Epithelial cell of prostate (primary cell): Measurements from ENCODE around the gene SLC25A19.
"Not testable (repeated sequence)": the region's sequence is repeated elsewhere in the genome, so short reads cannot be mapped to it uniquely, and the experiment has no call there.

ENCODE experiments used
- DNase-seq: peaks from one replicate; pipeline ENCODE4 v3.0.0-alpha.2; 2011; ENCODE audit warnings: low read depth, low spot score
- H3K27ac ChIP-seq: fragments of 450-650 bp; 2 replicates; pipeline ENCODE4 v1.5.1; 2017; ENCODE audit warnings: mild to moderate bottlenecking

Gene SLC25A19

DNA sequence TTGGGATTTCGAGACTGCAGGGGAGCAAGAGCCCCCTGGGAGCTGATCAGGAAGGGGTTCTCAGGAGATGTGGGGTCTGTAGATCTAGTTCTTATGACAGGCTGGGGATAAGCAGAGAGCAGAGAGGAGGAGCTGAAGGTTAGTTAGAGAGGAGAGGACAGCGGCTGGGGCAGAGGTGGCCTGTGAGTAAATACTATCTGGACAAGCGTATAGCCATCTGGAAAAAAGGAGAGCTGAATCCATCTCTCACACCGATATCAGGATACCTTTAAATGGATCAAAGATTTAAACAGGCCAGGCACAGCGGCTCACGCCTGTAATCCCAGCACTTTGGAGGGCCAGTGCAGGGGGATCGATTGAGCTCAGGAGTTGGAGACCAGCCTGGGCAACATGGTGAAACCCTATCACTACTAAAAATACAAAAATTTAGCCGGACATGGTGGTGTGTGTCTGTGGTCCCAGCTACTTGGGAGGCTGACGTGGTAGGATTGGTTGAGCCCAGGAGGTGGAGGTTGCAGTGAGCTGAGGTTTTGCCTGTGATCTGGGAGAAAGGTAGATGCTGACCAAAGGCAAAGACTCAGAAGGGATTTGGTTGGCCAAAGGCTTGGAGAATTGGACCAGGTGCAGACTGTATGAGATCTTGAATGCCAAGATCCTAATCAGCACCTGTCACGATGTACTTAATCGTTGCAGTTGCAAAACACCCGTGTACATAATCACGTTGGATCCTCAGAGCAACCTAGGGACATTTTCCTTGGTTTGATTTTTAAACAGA is 18.9 kb upstream of the SLC25A19 start:
- no peak overlapping the region for H3K27ac ChIP-seq
- DNase-seq = no peak

DNA sequence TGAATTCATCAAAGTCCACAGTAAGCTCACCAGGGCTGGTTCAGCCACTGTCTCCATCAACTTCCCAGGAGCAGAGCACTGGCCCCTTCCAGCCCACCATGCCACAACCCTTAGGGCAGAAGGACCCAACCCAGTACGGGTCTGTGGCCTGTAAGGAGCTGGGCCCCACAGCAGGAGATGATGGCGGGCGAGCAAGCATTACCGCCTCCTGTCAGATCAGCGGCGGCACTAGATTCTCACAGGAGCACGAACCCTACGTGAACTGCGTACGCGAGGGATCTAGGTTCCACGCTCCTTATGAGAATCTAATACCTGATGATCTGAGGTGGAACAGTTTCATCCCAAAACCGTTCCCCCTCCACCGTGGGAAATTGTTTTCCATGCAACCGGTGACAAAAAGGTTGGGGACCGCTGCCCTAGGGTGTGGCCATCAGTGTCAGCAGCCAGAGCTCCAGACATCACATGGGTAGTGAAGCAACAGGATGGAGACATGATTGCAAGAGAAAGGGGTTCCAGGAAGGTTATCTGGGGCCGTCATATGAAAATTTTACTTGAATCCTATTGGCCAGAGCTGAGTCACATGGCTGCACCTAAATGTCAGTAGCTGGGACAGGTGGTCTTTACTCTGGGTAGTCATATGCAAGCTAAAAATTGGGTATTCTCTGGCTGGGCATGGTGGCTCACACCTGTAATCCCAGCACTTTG is 12.4 kb upstream of the SLC25A19 start:
- no peak for DNase-seq
- no peak overlapping the region for H3K27ac ChIP-seq

DNA sequence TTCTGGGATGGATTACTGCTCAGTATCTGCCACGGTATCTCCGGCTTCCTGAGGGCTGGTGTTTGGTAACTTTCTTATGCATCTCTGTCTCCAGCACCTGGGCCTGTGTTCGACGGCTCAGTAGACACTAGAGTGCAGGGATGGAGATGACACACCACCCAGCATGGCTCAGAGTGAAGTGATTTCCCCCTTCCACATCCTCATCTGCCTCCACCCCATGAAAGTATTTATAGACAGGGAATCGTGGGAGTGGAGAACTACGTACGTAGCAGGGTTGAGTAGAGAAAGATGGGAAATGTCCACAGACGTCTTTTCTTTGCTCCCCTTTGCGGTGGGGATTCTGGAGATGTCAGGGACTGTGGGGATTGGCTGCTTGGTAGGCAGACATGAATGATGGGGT is 11.8 kb upstream of the SLC25A19 start:
- no peak overlapping the region for H3K27ac ChIP-seq
- no peak for DNase-seq

DNA sequence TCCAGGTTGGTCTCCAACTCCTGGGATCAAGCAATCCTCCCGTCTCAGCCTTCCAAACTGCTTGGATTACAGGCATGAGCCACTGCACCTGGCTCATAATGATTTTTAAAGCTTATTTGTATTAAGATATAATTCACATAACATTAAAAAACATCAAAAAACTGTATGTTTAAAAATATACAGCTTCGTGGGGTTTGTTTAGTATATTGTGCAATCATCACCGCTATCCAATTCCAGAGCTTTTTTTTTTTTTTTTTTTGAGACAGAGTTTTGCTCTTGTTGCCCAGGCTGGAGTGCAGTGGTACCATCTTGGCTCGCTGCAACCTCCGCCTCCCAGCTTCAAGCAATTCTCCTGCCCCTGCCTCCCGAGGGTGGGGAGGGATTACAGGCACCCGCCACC is 11.0 kb upstream of the SLC25A19 start:
- no peak for DNase-seq

DNA sequence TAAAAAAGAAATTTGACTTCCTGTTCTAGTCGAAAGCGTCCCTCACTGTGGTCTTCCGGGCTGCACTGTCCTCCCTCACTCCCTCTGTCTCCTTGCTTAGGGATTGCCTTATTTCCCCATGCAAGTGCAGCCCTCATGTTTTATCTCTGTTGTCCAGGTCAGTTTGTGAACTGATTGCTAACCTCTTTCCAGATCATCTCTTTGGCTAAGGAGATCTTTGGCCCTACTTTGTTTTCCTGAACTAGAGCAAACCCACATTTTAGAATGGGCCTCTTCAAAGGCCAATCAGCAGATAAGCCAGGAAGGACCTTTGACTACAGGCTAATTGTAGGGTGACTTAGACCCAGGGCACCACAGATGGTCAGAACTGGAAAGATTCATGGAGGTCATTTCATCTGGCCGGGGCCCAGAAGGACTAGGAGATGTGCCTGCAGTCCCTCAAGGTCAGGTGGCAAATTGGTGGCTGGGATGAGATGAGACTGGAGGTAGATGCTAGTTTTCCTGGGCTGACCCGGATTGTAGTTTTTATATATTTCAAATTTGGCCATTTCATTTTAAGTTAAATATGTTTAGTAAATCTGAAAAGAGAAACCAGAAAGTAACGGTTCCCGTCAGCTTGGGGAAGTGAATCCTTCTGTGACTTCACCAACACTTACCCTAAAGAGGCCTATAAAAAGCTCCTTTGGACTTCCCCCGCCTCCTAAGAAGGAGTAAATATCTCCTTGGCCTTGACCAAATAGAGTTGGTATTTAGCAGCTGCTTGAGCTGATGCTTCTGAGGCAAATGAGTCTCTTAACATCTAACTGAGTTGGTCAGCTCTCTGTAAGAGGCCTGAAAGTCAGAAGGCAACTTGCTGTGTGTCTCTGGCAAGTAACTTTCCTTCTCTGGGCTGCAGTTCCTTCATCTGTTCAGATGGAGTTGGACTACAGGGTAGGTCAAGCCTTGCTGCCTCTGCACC is 6.2 kb upstream of the SLC25A19 start:
- H3K27ac ChIP-seq = no peak overlapping the region
- DNase-seq = no peak

More for the DNA sequence above, 11.0 kb upstream of the SLC25A19 start:
- H3K27ac ChIP-seq = no peak overlapping the region

DNA sequence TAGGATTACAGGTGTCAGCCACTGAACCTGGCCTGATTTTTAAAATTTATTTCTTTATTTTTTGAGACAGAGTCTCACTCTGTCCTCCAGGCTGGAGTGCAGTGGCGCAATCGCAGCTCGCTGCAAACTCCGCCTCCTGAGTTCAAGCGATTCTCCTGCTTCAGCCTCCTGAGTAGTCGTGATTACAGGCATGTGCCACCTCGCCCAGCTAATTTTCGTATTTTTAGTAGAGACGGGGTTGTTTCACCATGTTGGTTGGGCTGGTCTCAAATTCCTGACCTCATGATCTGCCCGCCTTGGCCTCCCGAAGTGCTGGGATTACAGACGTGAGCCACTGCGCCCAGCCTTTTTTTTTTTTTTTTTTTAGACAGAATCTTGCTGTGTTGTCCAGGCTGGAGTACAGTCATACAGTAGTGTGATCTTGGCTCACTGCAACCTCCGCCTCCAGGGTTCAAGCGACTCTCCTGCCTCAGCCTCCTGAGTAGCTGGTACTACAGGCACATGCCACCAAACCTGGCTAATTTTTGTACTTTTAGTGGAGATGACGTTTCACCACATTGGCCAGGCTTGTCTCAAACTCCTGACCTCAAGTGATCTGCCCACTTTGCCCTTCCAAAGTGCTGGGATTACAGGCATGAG is 3.7 kb upstream of the SLC25A19 start:
- not testable (repeated sequence) for H3K27ac ChIP-seq, DNase-seq

DNA sequence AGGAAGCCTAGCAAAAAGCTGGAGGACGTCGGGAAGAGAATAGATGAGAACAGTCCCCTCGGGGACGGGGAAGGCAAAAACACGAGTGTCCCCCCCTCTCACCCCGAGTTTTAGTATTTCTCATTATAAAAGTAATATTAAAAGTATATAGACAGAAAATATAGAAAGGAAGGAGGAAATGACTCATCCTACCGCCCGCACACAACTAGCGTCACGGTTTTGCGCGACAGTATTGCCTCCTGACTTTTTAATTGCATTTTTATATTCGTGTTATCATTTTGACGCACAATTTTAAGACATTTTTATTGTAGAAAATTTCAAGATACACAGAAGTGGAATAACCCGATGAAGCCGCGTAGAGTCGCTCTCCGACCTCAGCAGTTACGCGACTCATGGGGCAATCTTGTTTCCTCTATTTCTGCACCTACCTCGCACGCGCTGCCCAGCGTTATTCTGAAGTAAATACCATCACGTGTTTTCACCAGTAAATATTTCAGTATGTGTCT is 652 bp upstream of the SLC25A19 start:
- no peak for DNase-seq
- peak overlapping the region; percentile 94 for H3K27ac ChIP-seq

DNA sequence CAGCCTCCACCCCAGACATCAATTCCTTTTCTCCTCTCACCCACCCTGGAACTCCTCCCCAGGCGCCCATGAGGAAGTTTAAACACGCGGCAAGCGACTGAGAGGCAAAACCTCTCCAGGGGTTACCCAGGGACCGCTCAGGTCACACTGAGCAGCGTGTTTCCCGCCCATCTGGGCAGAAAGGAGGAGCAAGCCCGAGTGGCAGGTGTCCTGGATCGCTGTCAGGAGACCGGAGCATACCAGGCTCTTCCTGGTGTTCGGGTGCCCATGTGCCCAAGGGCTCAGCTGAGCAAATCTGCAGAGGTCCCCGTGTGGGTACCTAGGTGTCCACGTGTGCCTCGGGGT is 491 bp downstream of the SLC25A19 start:
- no peak for DNase-seq
- H3K27ac ChIP-seq = peak overlapping the region; percentile 94

DNA sequence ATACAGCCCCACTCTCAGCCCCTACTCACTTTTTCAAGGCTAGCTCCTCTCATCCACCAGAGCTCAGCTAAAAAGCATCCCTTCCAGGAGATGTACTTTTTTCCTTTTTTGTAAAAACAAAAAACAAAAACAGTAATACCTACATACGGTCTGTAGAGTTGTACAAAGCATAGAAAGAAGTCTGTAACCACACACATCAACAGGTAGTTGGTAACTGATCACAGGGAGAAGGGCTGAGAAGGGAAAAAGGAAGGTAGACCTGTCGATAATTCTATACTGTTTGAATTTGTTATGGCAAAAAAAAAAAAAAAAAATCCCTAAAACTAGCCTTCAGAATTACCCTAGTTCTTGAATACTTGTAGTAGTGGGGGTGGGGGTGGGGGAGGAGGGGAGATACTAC is 874 bp downstream of the SLC25A19 start:
- H3K27ac ChIP-seq = no peak overlapping the region
- DNase-seq = no peak

DNA sequence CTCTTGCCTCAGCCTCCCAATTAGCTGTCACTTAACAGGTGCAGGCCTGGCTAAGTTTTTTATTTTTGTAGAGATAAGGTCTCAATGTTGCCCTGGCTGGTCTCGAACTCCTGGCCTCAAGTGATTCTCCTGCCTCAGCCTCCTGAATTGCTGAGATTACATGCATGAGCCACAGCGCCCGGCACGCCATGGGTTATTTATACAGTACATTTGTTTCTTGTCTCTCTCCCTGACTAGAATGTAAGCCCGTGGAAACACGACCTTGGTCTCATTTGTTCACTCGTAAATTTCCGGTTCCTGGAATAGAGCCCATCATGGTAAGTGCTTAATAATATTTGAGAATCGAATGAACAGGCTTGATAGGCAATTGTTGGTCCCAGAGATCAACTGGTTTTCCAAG is 2.0 kb downstream of the SLC25A19 start:
- no peak for DNase-seq
- H3K27ac ChIP-seq = no peak overlapping the region

DNA sequence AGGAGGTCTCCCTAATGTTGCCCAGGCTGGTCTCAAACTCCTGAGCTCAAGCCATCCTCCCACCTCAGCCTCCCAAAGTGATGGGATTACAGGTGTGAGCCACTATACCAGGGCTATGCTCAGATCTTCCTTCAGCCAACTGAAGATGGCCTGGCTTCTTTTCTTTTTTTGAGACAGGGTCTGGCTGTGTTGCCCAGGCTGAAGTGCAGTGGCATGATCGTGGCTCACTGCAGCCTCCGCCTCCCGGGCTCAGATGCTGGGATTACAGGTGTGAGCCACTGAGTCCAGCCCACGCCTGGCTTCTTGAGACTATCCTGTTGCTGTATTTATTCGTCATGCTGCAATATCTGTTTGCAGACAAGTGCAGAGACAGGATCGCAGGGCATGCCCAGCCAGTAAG is 4.1 kb downstream of the SLC25A19 start:
- DNase-seq = no peak
- H3K27ac ChIP-seq = no peak overlapping the region

DNA sequence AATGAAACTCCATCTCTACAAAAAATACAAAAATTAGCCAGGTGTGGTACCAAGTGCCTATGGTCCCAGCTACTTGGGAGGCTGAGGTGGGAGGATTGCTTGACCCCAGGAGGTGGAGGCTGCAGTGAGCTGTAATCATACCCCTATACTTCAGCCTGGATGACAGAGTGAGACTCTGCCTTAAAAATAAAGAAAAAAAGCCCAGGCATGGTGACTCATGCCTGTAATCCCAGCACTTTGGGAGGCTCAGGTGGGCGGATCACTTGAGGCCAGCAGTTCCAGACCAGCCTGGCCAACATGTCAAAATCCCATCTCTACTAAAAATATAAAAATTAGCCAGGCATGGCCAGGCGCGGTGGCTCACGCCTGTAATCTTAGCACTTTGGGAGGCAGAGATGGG is 9.0 kb downstream of the SLC25A19 start:
- not testable (repeated sequence) for H3K27ac ChIP-seq, DNase-seq

DNA sequence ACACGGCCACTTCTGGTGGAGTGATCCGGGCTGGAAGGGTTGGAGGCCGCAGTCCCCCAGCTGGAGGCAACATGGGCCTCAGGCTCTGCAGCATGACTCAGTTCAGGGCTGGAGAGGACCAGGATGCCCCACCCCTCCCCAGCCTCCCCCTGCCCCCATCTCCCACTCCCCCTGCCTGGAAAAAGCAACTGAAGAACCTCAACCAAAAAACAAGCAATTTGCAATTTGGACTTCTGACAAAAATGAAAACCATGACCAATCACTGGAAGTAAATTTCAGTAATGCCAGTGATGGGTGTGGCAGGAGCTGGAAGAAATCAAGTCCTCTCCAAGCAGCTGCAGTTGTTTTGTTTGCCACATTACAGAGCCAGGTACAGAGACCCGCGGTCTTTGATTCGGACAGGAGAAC is 11.6 kb downstream of the SLC25A19 start:
- H3K27ac ChIP-seq = no peak overlapping the region
- DNase-seq = no peak

DNA sequence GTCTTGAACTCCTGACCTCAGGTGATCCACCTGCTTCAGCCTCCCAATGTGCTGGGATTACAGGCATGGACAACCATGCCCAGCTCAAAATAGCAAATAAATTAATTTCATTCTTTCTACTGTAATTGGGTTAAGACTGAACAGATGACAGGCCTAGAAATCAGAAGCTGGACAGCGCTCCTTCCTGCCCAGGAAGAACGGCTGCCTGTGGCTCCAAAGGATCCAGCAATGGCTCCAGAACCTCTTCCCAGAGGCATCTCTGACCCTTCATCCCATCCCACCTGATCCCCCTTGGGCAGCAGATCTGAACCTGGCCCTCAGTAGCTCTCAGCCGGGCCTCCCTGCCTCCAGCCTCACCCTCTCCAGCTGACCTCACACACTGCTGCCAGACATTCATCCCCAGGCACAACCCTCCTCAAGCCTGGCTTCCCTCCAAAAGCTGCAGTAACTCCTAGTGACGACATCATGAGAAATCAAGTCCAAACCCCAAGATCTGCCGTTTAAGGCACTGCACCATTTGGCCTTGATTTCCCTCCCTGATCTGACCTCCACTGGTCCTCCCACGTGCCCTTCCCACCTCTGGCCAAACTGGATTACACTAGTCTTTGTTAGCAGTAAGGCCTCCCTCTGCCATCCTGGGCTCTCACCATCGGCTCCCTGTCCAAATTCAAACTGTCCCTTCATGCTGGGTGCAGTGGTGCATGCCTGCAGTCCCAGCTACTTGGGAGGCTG is 15.1 kb downstream of the SLC25A19 start:
- H3K27ac ChIP-seq = peak overlapping the region; percentile 38
- DNase-seq = no peak

DNA sequence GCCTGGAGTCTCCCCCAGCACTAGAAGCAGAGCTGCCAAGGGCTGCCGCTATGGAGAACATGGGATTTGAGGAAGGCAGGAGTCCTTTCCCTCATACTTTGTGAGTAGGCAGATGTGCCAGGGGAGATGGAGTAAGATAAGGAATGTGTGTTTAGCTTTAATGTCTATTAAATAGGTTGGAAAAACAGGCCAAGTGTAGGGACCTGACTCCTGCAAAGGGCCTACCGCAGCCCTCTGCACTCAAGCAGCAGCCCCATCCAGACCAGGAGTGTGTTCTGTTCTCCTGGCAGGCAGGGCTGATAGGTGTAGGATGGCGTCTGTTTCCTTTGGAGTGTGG is 16.4 kb downstream of the SLC25A19 start:
- DNase-seq = no peak
- H3K27ac ChIP-seq = no peak overlapping the region

DNA sequence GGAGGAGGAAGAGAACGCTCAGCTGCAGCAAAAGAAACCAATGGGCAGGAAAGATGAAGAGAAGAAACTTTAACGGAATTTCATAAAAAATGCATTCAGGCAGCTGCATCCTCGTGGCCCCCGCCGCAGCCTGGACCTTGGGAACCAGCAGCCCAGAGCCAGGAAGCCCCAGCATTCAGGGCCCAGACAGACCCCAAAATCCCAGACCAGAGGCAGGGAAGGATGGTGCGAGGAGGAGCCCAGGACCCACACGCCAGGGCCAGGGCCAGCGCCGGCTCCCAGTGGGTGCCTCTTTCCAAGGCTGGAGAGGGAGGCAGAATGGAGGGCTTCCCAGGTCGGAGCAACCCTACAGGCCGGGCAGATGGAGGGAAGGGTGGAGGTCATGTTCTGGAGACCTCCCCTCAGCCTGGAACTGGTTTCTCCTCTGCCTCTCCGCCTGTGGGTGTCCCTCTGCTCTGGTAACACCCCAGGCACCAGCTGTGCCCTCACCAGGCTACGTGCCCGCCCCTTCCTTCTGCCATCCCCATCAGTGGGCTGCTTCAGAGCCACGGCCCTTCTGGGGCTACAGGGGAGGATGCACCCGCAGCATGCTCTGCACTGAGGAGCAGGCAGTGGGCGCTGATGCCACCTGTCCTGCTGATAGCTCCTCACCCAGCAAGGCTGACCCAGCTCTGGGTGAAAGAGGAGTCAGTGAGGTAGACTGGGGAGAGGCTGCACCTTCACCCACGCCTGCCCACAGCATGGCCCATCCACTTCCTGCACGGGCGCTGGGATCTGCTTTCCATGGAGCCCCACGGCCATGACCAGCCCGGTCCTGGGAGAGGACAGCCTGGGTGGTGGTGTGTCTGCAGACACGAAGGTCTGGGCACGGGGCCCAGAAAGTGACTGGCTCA is 17.0 kb downstream of the SLC25A19 start:
- DNase-seq = no peak
- no peak overlapping the region for H3K27ac ChIP-seq

DNA sequence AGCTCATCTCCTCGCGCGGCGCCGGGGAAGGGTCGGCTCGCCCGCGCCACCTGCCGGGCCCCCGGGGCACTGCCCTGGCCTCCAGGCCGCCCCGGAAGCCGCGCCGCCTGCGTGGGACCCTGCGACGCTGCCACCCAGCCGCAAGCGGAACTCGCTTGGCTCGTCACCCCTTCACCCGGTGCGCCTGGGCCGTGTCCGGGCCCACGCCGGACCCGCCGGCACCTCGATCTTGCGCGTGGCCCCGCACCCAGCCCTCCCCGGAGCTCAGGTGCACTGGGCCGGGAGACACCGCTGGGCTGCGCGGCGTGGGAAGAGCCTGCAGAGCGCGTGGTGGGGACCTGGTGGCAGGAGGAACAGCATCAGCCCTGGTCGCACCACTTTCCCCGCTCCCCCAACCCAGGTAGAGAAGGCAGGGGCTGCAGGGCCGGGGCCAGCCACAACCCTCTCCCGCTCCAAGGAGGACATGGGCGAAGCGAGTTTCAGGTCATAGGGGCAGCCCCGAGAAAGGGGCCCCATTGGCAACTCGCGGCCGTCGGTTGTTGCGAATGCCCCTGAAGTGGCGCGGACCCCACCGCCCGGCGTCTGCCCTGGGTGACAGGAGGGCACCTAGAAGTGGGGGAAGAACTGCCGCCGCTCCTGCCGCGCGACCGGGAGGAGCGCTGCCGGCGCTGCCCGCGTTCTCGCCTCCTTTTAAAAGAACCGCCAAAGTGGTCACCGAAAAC is 17.8 kb downstream of the SLC25A19 start:
- no peak for DNase-seq
- peak overlapping the region; percentile 79 for H3K27ac ChIP-seq

DNA sequence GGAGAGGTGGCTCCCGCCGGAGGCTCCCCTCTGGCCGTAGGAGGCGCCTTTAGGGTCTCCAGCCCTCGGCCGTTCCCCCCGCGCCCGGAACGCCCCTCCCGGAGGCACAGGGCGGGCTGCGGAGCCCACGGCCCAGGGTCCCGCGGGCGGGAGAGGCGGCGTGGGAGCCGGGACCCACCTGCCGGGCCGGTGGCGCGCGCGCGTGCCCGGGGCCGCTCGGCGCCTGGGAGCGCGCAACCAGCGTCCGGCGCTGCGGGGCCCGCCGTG is 18.3 kb downstream of the SLC25A19 start, which contains the start of gene MIF4GD:
Gene MIF4GD, minus strand, starts transcription at position 266 of the 267 bp plus-strand sequence. CDS start 1,036 bp downstream, outside the sequence.
- H3K27ac ChIP-seq = peak within 1 kb of the TSS; percentile 79
- DNase-seq = no peak
